HG02981 (cell line): ENCODE measurements around the gene AGXT2.
A peak's percentile ranks its signal among the peaks of the same experiment; 100 is the strongest.

ENCODE experiments used
- ATAC-seq: cut with Tn5 transposase; IDR thresholded peaks from one replicate; pipeline ENCODE4 v1.9.1; 2021; ENCODE audit warnings: mild to moderate bottlenecking, moderate library complexity; ENCODE audit not compliant: unreplicated experiment

Gene AGXT2

GRCh38 chr5:35047785-35048404 is at the start of gene AGXT2:
Gene AGXT2, minus strand, starts transcription at chr5:35047949. Its CDS starts 57 bp downstream, at chr5:35047892.
- no peak for ATAC-seq

- no peak for ATAC-seq
Observed at GRCh38 chr5:35096932-35097331, 49.2 kb upstream of the AGXT2 start.

- ATAC-seq, result no peak
Observed at GRCh38 chr5:35096216-35096615, 48.5 kb upstream of the AGXT2 start.

GRCh38 chr5:35095366-35095765 is 47.6 kb upstream of the AGXT2 start:
- no peak for ATAC-seq

GRCh38 chr5:35094948-35095347 is 47.2 kb upstream of the AGXT2 start:
- no peak for ATAC-seq

GRCh38 chr5:35092703-35093102 is 45.0 kb upstream of the AGXT2 start:
- no peak for ATAC-seq

- no peak for ATAC-seq
Observed at GRCh38 chr5:35091704-35092103, 44.0 kb upstream of the AGXT2 start.

GRCh38 chr5:35089334-35090314 is 41.9 kb upstream of the AGXT2 start:
- peak; percentile 50 for ATAC-seq

- ATAC-seq, result no peak
Observed at GRCh38 chr5:35087991-35088390, 40.2 kb upstream of the AGXT2 start.

GRCh38 chr5:35083150-35083549 is 35.4 kb upstream of the AGXT2 start:
- no peak for ATAC-seq

GRCh38 chr5:35082530-35082929 is 34.8 kb upstream of the AGXT2 start:
- ATAC-seq, result no peak

GRCh38 chr5:35081134-35081533 is 33.4 kb upstream of the AGXT2 start:
- no peak for ATAC-seq

- no peak for ATAC-seq
Observed at GRCh38 chr5:35073160-35073559, 25.4 kb upstream of the AGXT2 start.

GRCh38 chr5:35069188-35069587 is 21.4 kb upstream of the AGXT2 start:
- no peak for ATAC-seq

GRCh38 chr5:35067985-35068384 is 20.2 kb upstream of the AGXT2 start:
- ATAC-seq, result no peak

- peak; percentile 93 for ATAC-seq
Observed at GRCh38 chr5:35066260-35066795, 18.6 kb upstream of the AGXT2 start.

- ATAC-seq, result no peak
Observed at GRCh38 chr5:35063414-35063813, 15.7 kb upstream of the AGXT2 start.

- ATAC-seq, result no peak
Observed at GRCh38 chr5:35061211-35061770, 13.5 kb upstream of the AGXT2 start.

- ATAC-seq, result no peak
Observed at GRCh38 chr5:35060236-35060635, 12.5 kb upstream of the AGXT2 start.

- ATAC-seq, result no peak
Observed at GRCh38 chr5:35059251-35059650, 11.5 kb upstream of the AGXT2 start.

GRCh38 chr5:35058374-35058788 is 10.6 kb upstream of the AGXT2 start:
- ATAC-seq, result peak; percentile 89
